HG03442 (cell line): ENCODE data around the gene SEC14L5.

Source experiments
- ATAC-seq: cut with Tn5 transposase; IDR thresholded peaks from one replicate; pipeline ENCODE4 v1.9.1; 2021; ENCODE audit warnings: mild to moderate bottlenecking, moderate library complexity; ENCODE audit not compliant: unreplicated experiment

Gene SEC14L5

GRCh38 chr16:4981473-4981872, 23.3 kb downstream of the SEC14L5 start:
- no peak for ATAC-seq

GRCh38 chr16:4982056-4982867, 24.1 kb downstream of the SEC14L5 start:
- no peak for ATAC-seq

- no peak for ATAC-seq
These were observed 26.3 kb downstream of the SEC14L5 start for GRCh38 chr16:4984174-4984990.

- no peak for ATAC-seq
These were observed 29.1 kb downstream of the SEC14L5 start for GRCh38 chr16:4987250-4987579.

- no peak for ATAC-seq
These were observed 29.6 kb downstream of the SEC14L5 start for GRCh38 chr16:4987580-4988374.

GRCh38 chr16:4988647-4989046, 30.5 kb downstream of the SEC14L5 start:
- no peak for ATAC-seq

GRCh38 chr16:4989391-4990006, 31.4 kb downstream of the SEC14L5 start:
- ATAC-seq = no peak

GRCh38 chr16:4990415-4990814, 32.3 kb downstream of the SEC14L5 start:
- no peak for ATAC-seq

- no peak for ATAC-seq
These were observed 33.6 kb downstream of the SEC14L5 start for GRCh38 chr16:4991754-4992153.

GRCh38 chr16:4994719-4995434, 36.7 kb downstream of the SEC14L5 start:
- ATAC-seq = no peak

- no peak for ATAC-seq
These were observed 42.5 kb downstream of the SEC14L5 start for GRCh38 chr16:5000573-5001001.

- no peak for ATAC-seq
These were observed 43.4 kb downstream of the SEC14L5 start for GRCh38 chr16:5001571-5001970.

GRCh38 chr16:5001986-5002385, 43.9 kb downstream of the SEC14L5 start:
- ATAC-seq = no peak

- ATAC-seq = no peak
These were observed 44.6 kb downstream of the SEC14L5 start for GRCh38 chr16:5002699-5003143.

GRCh38 chr16:5003211-5003610, 45.1 kb downstream of the SEC14L5 start:
- no peak for ATAC-seq

GRCh38 chr16:5003828-5004227, 45.7 kb downstream of the SEC14L5 start:
- no peak for ATAC-seq

- ATAC-seq = no peak
These were observed 46.2 kb downstream of the SEC14L5 start for GRCh38 chr16:5004311-5004710.

- no peak for ATAC-seq
These were observed 47.8 kb downstream of the SEC14L5 start for GRCh38 chr16:5005916-5006315.

- ATAC-seq = no peak
These were observed 48.4 kb downstream of the SEC14L5 start for GRCh38 chr16:5006348-5007193.
